ENCODE results near the gene PTPRG.

The PTPRG gene

GRCh38 chr3:61690016-61690415, 128.6 kb downstream of the PTPRG start:
- TF ChIP-seq TAF1 (IDR thresholded peaks at IDR 0.05; ENCODE audit: borderline replicate concordance, insufficient read depth, low read length) (no peak), SIN3A (IDR thresholded peaks at IDR 0.05; ENCODE audit: borderline replicate concordance, insufficient read depth, low read length) (no peak), REST (IDR thresholded peaks at IDR 0.05; ENCODE audit: insufficient read depth in 1 of 2, low read depth in 2 of 2, low read length in 2 of 2) (no peak), FOXP2 (optimal IDR thresholded peaks at IDR 0.05; ENCODE audit: borderline replicate concordance, extremely low read depth, extremely low read length, insufficient read depth) (no peak), POLR2AphosphoS5 (IDR thresholded peaks at IDR 0.05; ENCODE audit: low read depth, low read length) (no peak)

- no peak for TF ChIP-seq SIN3A (IDR thresholded peaks at IDR 0.05; ENCODE audit: borderline replicate concordance, insufficient read depth, low read length)
- no peak for TF ChIP-seq TAF1 (IDR thresholded peaks at IDR 0.05; ENCODE audit: borderline replicate concordance, insufficient read depth, low read length)
- no peak for TF ChIP-seq FOXP2 (optimal IDR thresholded peaks at IDR 0.05; ENCODE audit: borderline replicate concordance, extremely low read depth, extremely low read length, insufficient read depth)
- TF ChIP-seq REST (IDR thresholded peaks at IDR 0.05; ENCODE audit: insufficient read depth in 1 of 2, low read depth in 2 of 2, low read length in 2 of 2): no peak
- no peak for TF ChIP-seq POLR2AphosphoS5 (IDR thresholded peaks at IDR 0.05; ENCODE audit: low read depth, low read length)
Observed at GRCh38 chr3:61691466-61691865, 130.1 kb downstream of the PTPRG start.

GRCh38 chr3:61697301-61697700, 135.9 kb downstream of the PTPRG start:
- TF ChIP-seq TAF1 (IDR thresholded peaks at IDR 0.05; ENCODE audit: borderline replicate concordance, insufficient read depth, low read length) (no peak), SIN3A (IDR thresholded peaks at IDR 0.05; ENCODE audit: borderline replicate concordance, insufficient read depth, low read length) (no peak), REST (IDR thresholded peaks at IDR 0.05; ENCODE audit: insufficient read depth in 1 of 2, low read depth in 2 of 2, low read length in 2 of 2) (no peak)

GRCh38 chr3:61699622-61700021, 138.3 kb downstream of the PTPRG start:
- TF ChIP-seq SIN3A (IDR thresholded peaks at IDR 0.05; ENCODE audit: borderline replicate concordance, insufficient read depth, low read length) (no peak), TAF1 (IDR thresholded peaks at IDR 0.05; ENCODE audit: borderline replicate concordance, insufficient read depth, low read length) (no peak)

- TF ChIP-seq FOXP2 (optimal IDR thresholded peaks at IDR 0.05; ENCODE audit: borderline replicate concordance, extremely low read depth, extremely low read length, insufficient read depth) (no peak), TAF1 (IDR thresholded peaks at IDR 0.05; ENCODE audit: borderline replicate concordance, insufficient read depth, low read length) (no peak), REST (IDR thresholded peaks at IDR 0.05; ENCODE audit: insufficient read depth in 1 of 2, low read depth in 2 of 2, low read length in 2 of 2) (no peak), SIN3A (IDR thresholded peaks at IDR 0.05; ENCODE audit: borderline replicate concordance, insufficient read depth, low read length) (no peak), POLR2AphosphoS5 (IDR thresholded peaks at IDR 0.05; ENCODE audit: low read depth, low read length) (no peak)
Observed at GRCh38 chr3:61701011-61701410, 139.6 kb downstream of the PTPRG start.

Data from PFSK-1 (cell line).